HG03066 (cell line): ENCODE data around the gene CAMKK1.

Source experiments
- ATAC-seq: cut with Tn5 transposase; IDR thresholded peaks from one replicate; pipeline ENCODE4 v1.9.1; 2021; ENCODE audit warnings: low read depth; ENCODE audit not compliant: unreplicated experiment

CAMKK1 gene

DNA sequence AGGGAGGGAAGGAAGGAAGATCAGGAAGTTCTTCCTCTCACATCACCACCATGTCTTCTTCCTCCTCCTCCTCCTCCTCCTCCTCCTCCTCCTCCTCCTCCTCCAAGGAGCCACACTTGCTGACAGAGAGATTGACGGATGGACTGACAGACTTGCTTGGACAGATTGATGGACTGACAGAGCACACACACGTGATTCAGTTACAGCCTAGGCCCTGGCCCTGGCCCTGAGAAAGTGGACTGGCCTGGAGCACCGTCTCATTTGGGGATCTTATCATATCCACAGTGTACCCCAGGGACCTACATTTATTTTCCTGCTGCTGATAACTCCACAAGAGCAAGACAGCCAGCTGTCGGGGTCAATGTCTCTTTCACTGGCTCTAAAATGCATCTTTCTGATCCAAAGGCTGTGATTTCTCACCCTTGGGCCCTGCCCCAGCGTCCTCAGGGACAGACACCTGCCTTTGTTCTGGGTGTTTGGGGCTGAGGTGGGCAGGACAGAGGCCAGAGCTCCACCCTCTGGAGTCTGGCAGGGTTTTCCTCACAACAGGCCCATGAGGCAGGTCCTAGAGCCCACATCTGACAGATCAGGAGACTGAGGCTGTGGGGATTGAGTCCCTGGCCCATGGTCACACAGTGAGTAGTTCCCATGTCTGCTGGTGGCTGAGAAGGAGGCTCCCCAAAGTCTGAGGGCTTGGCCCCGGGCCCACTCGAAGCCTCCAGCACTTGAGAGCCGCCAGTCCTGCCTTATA lies 25.7 kb upstream of the CAMKK1 start:
- no peak for ATAC-seq

DNA sequence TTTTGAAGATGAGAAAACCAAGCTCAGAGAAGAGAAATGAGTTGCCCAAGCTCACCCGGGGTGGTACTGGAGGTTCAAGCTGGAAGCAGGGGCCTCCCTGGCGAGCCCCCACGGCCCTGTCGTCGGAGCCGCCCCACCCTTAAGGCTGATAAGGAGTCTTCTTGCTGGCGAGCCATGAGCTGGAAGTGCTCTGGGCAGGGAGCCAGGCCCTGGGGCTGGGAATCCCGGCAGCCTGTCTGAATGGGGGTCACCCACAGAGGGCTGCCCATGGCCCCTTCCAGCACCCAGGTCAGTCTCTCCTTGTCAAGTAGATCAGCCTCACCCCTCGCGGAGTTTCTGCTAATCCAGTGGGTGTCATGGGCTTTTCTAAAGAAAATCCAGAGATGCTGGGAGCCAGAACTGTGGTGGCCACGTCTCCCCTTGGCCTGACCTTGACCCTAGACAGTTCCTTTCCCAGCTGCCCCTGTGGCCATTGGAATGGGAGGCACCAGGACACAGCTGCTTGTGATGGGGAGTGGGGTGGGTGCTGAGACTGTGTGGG lies 24.6 kb upstream of the CAMKK1 start:
- ATAC-seq, result no peak

DNA sequence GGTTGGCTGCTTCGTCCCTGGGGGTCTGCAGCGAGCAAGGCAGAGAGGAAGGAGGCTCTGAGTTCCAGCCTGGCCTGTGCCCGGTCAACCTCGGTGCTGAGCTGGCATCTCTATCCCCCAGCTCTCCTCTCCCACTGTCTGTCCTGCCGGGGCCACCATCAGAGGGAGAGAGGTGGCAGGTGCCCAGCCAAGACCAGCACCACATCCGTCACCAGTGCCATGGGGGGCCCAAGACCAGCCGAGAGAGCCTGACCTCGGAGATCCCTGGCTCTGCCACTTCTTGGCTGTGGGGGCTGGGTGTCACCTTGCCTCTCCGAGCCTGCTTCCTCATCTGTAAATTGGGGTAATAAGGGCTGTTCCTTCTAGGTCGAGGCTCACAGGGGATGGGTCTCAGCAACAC lies 24.0 kb upstream of the CAMKK1 start:
- no peak for ATAC-seq

DNA sequence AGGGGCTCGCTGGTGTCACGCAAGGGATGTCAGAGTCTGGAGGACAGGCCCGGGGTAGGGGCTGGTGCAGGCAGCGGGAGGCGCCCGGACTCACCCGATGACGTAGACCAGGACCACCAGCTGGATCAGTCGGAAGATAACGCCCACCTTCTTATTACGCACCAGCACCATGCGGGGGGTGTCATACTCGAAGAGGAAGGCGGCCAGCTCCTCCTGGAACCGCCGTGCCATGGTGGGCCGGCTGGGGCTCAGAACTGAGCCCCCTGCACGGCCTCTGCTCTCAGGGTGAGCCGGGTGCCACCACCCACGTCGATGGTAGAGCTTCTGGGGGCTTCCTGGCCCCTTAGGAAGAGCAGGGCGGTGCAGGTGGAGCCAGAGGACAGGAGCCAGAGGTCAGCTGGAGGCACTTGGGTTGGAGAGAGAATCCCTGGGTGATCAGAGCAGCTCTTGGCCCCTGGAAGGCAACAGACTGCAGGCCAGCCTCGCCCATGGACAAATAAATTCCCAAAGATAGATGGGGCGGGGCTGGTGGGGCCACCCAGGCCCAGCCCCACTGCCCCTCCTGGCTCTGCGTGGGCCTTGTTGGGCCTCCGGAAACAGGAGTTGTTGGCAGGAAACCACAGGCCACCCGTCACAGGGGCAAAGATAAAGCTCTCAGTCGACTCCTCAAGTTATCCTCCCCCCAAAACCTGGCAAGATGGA lies 23.3 kb upstream of the CAMKK1 start, which contains the start of gene P2RX1:
P2RX1 (minus strand) TSS at position 471 of the 702 bp plus-strand sequence; CDS start at position 231, 240 bp downstream.
- ATAC-seq, result no peak

DNA sequence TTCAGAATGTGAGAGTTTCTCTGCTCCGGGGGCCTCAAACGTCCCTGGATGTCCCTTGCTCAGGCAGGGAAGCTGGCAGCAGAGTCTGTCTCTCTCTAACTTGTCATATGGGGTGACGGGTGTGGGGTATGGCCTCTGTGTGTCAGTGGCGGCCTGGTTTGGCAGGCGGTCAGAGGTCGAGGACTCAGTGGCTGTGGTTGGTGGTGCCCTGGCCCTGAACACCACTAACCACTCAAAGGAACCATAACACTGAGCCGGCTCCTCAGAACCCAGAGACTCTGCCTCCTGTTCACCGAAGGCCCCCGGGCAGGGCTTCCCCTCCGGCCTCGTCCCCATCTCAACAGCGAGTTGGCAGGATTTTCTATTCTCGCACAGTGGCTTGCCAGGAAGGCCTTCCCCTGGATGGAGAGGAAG lies 22.7 kb upstream of the CAMKK1 start:
- ATAC-seq, result no peak

DNA sequence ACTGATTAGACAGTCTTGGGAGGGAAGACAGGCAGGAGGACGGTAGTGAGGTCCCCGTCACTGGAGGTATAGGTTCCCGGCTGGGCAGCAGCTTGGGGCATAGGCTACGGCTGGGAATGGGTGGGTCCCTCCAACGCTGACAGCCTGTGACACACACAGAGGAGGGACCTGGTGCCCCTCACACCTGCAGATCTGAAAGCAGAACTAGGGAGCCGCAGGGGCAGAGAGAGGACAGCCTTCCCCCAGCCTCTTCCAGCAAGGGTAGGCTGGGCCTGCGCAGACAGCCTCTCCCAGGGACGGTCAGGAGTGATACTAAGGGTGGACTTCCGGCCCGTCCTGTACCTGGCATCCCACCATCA lies 21.4 kb upstream of the CAMKK1 start:
- ATAC-seq, result peak; percentile 44

DNA sequence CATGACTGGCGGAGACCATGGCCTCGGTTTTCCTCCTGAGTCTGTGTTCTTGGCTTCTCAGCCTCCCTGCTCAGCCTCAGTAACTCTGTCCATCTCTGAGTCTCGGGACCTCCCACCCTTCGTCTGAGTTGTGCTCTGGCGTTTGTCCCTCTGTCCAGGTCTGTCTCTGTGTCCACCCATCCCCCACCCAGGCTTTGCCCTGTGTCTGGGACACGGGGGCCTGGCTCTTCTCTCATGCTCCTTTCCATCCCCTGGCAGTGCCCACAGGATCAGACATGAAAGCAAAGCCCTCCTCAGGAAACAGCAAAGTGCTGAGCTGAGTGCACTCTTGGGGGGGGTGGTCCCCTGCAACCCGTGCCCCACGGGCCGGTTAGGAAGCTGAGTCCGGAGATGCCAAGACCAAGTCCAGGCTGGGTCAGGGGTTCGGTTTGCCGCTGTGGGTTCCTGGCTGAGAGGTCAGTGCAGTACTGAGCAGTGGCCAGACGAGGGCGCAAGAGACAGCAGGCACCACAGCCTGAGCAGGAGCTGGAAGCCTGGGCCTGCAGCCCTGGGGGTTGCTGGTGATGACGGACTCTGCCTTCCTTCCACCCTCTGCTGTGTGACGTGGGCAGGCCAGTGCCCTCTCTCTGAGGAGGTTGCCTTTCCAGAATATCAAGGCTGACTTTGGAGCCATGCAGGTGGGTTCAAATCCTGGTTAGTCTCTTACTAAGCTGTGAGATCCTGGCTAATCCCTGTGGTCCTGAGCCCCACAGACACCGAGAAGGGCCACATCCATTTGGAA lies 20.9 kb upstream of the CAMKK1 start:
- ATAC-seq, result peak; percentile 41

DNA sequence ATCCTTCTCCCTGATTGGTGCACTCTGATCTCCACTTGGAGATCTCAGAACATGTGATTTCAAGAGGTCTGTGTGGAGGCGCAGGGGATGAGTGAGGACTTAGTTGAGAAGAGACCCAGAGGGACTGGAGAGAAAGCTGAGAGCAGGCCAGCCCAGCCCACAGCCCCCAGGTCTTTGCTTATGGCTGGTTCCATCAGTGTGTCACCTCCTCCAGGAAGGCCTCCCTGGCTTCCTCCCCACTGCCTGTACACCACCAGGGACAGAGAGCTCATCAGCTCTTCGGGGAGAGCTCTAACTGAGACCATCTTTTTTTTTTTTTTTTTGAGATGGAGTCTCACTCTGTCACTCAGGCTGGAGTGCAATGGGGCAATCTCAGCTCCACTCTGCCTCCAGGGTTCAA lies 20.0 kb upstream of the CAMKK1 start:
- no peak for ATAC-seq

DNA sequence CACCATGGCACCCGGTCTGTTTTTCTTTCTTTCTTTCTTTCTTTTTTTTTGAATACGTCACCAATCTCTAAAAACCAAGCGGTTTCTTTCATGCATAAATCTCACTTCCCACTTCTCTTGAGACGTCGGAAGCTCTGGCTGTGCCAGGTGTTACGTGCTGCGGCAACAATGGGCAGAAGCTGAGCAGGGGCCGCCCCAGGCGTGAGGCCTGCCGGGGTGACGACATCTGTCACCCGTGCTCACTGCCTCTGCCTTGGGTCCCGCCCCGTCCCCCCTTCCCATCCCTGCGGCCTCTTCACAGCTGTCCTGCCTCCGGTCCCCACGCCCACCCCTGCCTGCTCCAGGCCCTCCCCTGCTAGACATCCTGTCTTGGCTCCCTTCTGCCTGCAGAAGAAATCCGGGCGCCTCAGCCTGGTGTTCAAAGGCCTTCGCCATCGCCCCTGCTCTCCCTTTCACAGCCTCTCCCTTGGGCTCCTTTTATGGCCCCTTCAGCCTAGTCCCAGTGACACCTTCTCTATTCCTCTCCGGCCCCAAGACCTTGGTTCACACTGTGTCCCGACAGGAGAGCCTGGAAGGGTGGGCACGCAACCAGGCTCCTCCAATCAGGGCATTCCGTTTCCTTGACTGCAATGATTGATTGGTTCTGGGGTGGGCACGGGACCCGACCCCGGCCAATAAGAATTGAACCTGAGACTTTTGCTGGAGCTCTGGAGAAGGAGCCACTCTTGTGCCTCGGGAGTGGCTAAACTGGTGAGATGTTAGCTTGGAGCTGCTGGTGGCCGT lies 18.6 kb upstream of the CAMKK1 start:
- ATAC-seq, result peak; percentile 68

DNA sequence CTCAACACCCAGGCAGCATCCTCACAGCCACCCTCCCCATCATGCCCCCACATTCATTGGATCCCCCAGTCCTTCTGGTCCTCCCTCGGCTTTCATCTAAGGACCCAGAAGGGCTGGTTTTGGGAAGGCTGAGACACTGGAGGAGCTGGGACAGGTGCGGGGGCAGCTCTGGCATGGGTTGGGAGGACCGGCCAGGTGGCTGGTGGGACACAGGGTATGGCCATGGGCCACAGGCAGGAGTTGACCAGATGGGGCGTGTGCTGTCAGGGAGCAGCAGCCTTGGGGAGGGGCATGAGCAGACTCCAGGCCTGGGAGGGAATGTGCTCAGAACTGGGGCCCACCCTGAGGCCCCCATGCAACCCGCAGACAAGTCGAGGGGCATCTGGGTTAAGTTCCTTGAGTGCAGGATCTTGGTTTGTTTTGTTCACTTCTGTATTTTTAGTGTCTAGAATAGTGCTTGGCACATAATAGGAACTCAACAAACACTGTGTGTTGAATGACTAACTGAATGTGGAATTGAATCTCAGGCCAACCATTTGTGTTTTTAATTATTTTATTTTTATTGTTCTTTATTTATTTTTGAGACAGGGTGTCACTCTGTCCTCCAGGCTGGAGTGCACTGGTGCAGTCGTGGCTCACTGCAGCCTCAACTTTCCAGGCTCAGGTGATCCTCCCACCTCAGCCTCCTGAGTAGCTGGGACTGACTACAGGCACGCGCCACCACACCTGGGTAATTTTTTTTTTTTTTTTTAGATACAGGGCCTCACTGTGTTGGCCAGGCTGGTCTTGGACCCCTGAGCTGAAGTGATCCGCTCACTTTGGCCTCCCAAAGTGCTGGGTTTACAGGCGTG lies 17.8 kb upstream of the CAMKK1 start:
- ATAC-seq, result no peak

DNA sequence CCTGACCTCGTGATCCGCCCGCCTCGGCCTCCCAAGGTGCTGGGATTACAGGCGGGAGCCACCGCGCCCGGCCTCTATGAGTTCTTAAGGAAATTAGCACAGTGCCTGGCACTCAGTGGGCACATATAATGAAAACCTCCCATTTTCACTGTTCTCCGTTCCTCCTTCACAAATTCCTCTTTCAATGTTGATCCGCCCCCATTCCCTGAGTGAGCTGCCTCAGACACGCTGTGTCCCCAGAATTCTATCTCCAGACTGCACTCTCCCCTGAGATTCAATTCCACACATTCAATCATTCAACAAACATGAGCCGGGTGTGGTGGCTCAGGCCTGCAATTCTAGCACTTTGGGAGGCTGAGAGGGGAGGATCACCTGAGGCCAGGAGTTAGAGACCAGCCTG lies 16.4 kb upstream of the CAMKK1 start:
- ATAC-seq, result no peak

DNA sequence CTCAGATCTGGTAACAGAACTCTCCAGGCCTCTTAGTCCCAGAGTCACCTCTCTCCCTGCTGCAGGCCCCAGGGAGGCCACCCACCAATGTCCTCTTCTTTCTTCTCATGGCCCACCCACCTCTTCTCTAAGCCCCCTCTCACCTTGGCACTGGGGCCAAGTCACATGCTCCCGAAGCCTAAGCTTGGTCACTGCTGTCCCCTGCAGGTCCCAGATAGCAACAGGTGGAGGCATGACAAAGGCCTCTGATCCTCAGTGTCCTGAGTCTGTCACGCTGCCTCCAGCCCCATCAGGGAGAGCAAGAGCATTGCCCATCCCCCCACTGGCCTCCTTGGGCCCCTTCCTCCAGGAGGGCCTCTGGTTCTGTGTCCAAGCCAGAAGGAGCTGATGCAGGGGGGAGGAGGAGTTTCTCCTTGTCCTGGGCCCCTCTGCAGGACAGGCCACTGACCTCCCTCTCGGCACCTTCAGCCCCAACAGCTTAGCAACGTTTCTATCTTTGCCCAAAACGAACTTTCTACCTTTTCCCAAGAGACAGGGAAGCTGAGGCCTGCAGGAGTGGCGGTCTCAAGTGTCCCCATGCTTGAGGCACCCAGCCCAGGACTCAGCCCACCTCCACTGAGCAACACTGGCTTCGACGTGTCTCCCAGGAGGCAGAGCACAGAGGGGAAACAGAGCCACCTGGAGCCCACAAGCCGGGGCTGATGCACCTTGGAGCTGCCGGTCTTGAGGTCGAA lies 14.8 kb upstream of the CAMKK1 start:
- no peak for ATAC-seq

DNA sequence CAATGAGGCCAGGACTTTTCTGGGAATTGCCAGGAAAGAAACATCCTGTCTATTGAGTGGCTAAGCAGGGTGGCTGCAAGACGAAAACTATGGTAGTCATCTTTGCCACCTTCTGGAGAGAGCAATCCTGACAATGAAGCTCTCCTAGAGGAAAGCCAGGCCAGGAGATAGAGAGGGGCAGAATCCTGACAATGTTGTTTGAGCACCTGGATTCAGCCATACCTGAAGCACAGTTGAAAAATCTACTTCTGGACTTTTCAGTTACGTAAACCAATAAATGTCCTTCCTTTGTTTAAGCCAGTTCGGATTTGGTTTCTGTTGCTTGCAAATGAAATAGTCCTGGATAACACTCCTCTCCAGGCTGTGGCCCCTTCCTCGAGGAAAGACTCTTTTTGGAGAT lies 14.0 kb upstream of the CAMKK1 start:
- ATAC-seq, result no peak

DNA sequence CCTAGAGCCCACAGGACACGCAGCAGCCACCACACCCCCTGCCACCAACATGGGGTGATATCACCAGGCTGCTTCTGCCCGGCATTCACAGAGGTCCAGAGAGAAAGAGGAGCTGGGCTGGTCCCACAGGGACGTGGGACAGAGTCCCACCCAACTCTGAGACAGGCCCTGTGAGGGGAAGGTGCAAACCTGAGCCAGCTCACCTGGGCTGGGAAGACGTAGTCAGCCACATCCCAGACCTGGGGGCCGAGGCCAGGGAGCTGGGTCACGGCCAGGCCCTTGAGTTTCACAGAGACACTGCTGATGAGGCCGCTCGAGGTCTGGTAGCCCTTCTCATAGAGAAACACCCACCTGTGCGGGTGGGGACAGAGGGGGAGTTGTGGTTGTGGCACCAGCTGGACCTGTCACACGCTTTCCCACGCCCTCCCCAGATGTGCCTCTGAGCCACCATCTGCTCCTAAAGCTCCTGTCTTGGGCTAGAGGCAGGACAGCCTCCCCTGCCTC lies 12.2 kb upstream of the CAMKK1 start:
- ATAC-seq, result no peak

DNA sequence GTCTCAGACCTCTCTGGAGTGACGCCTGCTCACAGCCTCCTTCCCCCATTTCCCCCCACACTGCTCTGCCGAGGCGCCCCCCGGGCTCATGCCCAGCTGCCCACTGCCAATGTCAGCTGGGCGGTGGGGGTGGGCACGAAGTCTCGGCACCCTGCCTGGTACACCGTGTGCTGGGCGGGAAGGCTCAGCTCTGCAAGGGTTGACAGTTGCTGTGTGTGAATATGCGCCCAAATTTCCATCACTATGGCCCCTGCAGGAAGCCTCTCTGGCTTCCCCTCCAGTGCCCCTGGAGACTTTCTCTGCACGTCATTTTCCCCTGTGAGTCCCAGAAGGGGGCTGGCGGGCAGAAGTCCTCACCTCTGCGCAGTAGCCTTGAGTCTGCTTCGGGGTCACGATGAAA lies 11.6 kb upstream of the CAMKK1 start:
- ATAC-seq, result no peak

DNA sequence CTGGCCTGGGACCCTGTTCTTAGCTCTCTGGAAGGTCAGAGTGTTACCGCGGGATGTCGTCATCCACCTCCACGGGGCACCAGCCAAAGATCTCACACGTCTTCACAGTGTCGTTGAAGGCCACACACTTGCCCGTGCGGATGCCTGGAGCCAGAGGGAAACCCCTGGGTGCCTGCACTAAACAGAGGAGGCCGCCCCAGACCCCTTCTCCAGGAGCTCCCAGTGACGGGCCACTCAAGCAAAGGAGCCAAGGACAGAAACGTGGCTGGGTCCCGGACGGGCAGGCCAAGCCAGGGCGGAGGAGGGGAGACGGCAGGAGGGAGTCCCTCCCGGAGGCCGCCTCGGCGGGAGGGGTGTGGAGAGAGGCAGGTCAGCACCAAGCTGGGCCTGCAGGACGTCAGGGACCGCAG lies 11.0 kb upstream of the CAMKK1 start:
- ATAC-seq, result no peak

DNA sequence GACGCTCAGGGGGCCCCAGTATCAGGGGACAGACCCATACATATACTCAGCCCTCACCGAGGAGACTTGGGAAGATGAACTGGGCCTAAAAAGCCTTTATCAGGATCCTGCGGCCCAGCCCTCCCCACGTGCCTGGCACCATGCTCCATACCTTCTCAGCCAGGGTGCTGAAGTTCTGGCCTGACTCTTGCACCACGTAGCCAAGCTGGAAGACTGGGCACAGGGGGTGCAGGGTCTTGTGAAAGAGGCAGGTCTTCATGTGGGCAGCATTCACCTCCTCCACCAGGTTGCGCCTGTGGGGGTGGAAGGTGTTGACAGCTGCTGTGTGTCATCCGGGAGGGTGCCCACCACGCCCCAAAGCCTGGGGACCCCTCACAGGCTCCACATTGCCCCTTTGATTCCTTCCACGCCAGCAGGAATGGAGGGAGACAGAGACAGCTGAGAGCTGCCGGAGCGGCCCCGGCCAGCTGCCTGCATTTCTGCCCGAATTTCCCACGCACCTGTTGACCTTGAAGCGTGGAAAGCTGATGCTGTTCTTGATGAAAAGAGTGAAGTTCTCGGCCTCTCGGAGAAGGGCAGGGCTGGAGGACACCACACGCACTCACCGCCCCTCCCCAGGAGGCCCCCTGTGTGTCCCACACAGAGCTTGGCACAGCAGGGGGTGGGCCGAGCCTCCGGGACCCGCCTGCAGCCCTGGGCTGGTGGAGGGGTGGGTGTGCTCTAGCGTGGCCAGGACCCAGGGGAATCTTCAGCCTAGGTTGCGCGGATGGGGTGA lies 10.4 kb upstream of the CAMKK1 start:
- ATAC-seq, result no peak

DNA sequence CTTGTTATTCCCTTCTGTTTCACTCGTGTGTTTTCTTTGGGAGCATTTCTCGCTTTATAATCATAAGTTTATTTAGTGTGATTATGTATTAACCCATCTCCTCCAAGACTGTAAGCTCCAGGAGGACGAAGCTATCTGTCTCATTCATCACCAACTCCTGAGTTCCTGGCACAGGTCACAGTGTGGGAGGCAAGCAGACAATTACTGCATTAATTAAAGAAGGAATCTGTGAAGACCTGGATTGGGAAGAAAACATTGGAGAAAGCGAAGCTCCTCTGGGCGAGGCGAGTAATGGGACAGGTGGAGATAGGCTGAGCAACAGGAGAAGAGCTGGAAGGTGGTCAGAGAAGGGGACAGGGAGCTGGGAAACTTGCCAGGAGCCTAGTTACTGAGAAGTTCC lies 7.8 kb upstream of the CAMKK1 start:
- no peak for ATAC-seq
